HL-60 (cell line): Measurements from ENCODE around the gene APMAP.

Source experiments
- CTCF ChIP-seq: IDR thresholded peaks from one replicate; pipeline ENCODE4 v1.5.1; 2011; ENCODE audit warnings: low read length, control low read depth, inconsistent platforms; ENCODE audit not compliant: insufficient read depth
- GABPA ChIP-seq: IDR thresholded peaks from 2 replicates; pipeline ENCODE4 v1.6.1; 2012; ENCODE audit warnings: low read depth
- REST ChIP-seq: IDR thresholded peaks from 2 replicates; pipeline ENCODE4 v1.6.1; 2012; ENCODE audit warnings: low read depth; ENCODE audit not compliant: insufficient replicate concordance

- TF ChIP-seq CTCF (no peak), GABPA (no peak), REST (no peak)
Measured at GRCh38 chr20:25037288-25038102, 44.9 kb upstream of the APMAP start.
